HepG2 (cell line): ENCODE measurements around the gene IFITM10. TPM values are rescaled to one million over a fixed set of nuclear protein-coding genes. Genes with fewer than 3 reads are reported as not detected.

Experiments used
- ARNTL ChIP-seq: sonication (generic); formaldehyde crosslinking; IDR thresholded peaks from 2 replicates; pipeline ENCODE4 v1.4.0; 2020; ENCODE audit warnings: mild to moderate bottlenecking, missing genetic modification reagents
- GMEB2 ChIP-seq: IDR thresholded peaks from 2 replicates; pipeline ENCODE4 v1.6.1; 2016; ENCODE audit warnings: missing biosample characterization, missing genetic modification reagents, low read depth
- HIVEP1 ChIP-seq: sonication (generic); formaldehyde crosslinking; IDR thresholded peaks from 2 replicates; pipeline ENCODE4 v1.4.0; 2020; ENCODE audit warnings: mild to moderate bottlenecking, missing genetic modification reagents
- HNRNPUL1 ChIP-seq: fragments of 200-400 bp; formaldehyde crosslinking; IDR thresholded peaks from 2 replicates; pipeline ENCODE4 v1.6.1; 2017; ENCODE audit warnings: low read depth, mild to moderate bottlenecking, low read length, moderate library complexity
- HOXA7 ChIP-seq: sonication (generic); formaldehyde crosslinking; IDR thresholded peaks from 2 replicates; pipeline ENCODE4 v1.8.1; 2022; ENCODE audit warnings: mild to moderate bottlenecking, missing genetic modification reagents, moderate library complexity
- KDM3A ChIP-seq: IDR thresholded peaks from 2 replicates; pipeline ENCODE4 v1.6.1; 2018; ENCODE audit warnings: low read depth, missing compliant biosample characterization
- KLF6 ChIP-seq: IDR thresholded peaks from 2 replicates; pipeline ENCODE4 v1.8.0; 2016; ENCODE audit warnings: missing biosample characterization, missing genetic modification reagents
- NRL ChIP-seq: sonication (generic); formaldehyde crosslinking; IDR thresholded peaks from 2 replicates; pipeline ENCODE4 v1.5.0; 2020; ENCODE audit warnings: missing genetic modification reagents, mild to moderate bottlenecking, moderate library complexity, borderline replicate concordance
- REPIN1 ChIP-seq: sonication (generic); formaldehyde crosslinking; IDR thresholded peaks from 2 replicates; pipeline ENCODE4 v1.8.0; 2022; ENCODE audit warnings: missing genetic modification reagents, low read depth, mild to moderate bottlenecking, borderline replicate concordance
- SIN3A ChIP-seq: IDR thresholded peaks from 2 replicates; pipeline ENCODE4 v1.6.1; 2011; ENCODE audit warnings: low read depth, mild to moderate bottlenecking, control low read depth, low read length, borderline replicate concordance
- SP5 ChIP-seq: IDR thresholded peaks from 2 replicates; pipeline ENCODE4 v1.6.1; 2016; ENCODE audit warnings: low read depth, borderline replicate concordance
- U2AF2 ChIP-seq: fragments of 200-400 bp; formaldehyde crosslinking; IDR thresholded peaks from 2 replicates; pipeline ENCODE4 v1.6.1; 2017; ENCODE audit warnings: low read depth, mild to moderate bottlenecking, low read length
- YEATS4 ChIP-seq: sonication (generic); formaldehyde crosslinking; IDR thresholded peaks from 2 replicates; pipeline ENCODE4 v1.4.0; 2020; ENCODE audit warnings: missing genetic modification reagents, borderline replicate concordance
- ZFY ChIP-seq: sonication (generic); formaldehyde crosslinking; IDR thresholded peaks from 2 replicates; pipeline ENCODE4 v1.4.0; 2020; ENCODE audit warnings: missing genetic modification reagents
- ZNF501 ChIP-seq: sonication (generic); formaldehyde crosslinking; IDR thresholded peaks from 2 replicates; pipeline ENCODE4 v1.5.1; 2020; ENCODE audit warnings: mild to moderate bottlenecking, moderate library complexity, missing genetic modification reagents
- ZNF605 ChIP-seq: sonication (generic); formaldehyde crosslinking; IDR thresholded peaks from 2 replicates; pipeline ENCODE4 v1.8.0; 2022; ENCODE audit warnings: mild to moderate bottlenecking, missing genetic modification reagents
- ZSCAN21 ChIP-seq: sonication (generic); formaldehyde crosslinking; IDR thresholded peaks from 2 replicates; pipeline ENCODE4 v1.8.0; 2022; ENCODE audit warnings: mild to moderate bottlenecking, missing genetic modification reagents, moderate library complexity, borderline replicate concordance
- polyA plus RNA-seq, 8 experiments: library from polyadenylated mRNA; depleted of rRNA in 3 of 8; stranded (reverse) in 7 of 8; unstranded in 1 of 8; fragments of >200 nt; fragmentation: Illumina TruSeq in 4 of 8; extraction: Trizol in 4 of 8; gene quantifications; 2 replicates each; pipeline versions ENCODE4 v1.2.1 to v1.2.3, GENCODE V29; 2011 to 2016; ENCODE audit warnings: low read depth in 4 of 8, missing spikeins in 1 of 8, mixed read lengths in 1 of 8; ENCODE audit not compliant: insufficient read depth in 1 of 8
- total RNA-seq, 5 experiments: library from RNA; depleted of rRNA; stranded (reverse); fragments of >200 nt; fragmentation: Illumina TruSeq; extraction: Trizol; gene quantifications; 2 replicates each; pipeline ENCODE4 v1.2.3, GENCODE V29; 2016; ENCODE audit warnings: low read depth in 1 of 5
- TF ChIP-seq, protein P1 (sequence below): sonication (generic); formaldehyde crosslinking; conservative IDR thresholded peaks from 2 replicates; pipeline ENCODE4 v1.8.1; 2023; ENCODE audit warnings: missing genetic modification reagents
- TF ChIP-seq, protein P2 (sequence below): sonication (generic); formaldehyde crosslinking; IDR thresholded peaks from 2 replicates; pipeline ENCODE4 v1.9.0; 2021; ENCODE audit warnings: missing genetic modification reagents, mild to moderate bottlenecking, borderline replicate concordance
- TF ChIP-seq, protein P3 (sequence below): sonication (generic); formaldehyde crosslinking; IDR thresholded peaks from 2 replicates; pipeline ENCODE4 v1.5.0; 2020; ENCODE audit warnings: missing genetic modification reagents, mild to moderate bottlenecking, borderline replicate concordance
- TF ChIP-seq, protein P4 (sequence below): sonication (generic); formaldehyde crosslinking; IDR thresholded peaks from 2 replicates; pipeline ENCODE4 v1.5.0; 2020; ENCODE audit warnings: missing genetic modification reagents
- TF ChIP-seq, protein P5 (sequence below): IDR thresholded peaks from 2 replicates; pipeline ENCODE4 v1.6.1; 2016; ENCODE audit warnings: low read depth, borderline replicate concordance

The IFITM10 gene
- total and polyA plus RNA-seq, 2 of the 13 experiments (the other 11 are each of a cell fraction or from before 2014, with no cell fraction given): 0.09 to 0.13 TPM

DNA sequence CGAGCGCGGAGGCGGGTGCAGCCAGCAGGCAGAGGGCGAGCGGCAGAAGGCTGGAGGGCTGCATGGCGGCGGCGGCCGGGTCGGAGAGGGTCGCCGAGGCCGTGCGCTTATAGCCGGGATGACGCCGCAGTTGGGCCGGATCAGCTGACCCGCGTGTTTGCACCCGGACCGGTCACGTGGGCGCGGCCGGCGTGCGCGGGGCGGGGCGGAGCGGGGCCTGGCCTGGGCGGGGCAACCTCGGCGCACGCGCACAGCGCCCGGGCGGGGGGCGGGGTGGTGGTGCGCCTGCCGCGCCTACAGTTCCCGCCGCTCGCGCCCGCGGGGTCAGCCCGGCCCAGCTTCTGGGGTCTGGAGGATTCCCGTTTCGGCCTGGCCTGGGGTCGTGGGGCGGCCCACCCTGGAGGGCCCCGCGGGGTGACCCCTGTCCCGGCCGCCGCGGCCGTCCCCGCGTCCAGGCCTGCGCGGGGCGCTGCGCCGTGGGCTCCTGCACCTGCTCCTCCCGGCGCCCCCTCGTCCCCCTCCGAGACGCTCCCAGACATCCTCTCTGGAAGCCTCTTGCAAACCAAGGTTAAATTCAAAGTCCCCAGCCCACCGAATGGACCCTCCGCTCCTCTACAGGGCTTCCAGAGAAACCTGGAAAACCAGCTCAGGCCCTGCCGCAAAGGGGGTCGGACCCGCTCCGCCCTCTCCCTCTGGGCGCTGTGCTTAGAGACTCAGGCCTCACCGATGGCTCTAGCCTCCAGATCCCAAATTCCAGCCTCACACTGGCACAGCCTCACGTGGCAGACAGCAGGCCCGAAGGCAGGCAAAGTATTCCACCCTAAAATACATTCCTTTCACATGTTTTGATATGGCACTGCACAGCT, 13.6 kb upstream of the IFITM10 start, which contains the start of gene CTSD (continued):
- TF ChIP-seq ARNTL (CRISPR knock-in tag) (0 out of 2 replicates have a peak, but pooled peaks have one; percentile 58), ZSCAN21 (CRISPR knock-in tag) (0 out of 2 replicates have a peak, but pooled peaks have one; percentile 58), HIVEP1 (CRISPR knock-in tag) (0 out of 2 replicates have a peak, but pooled peaks have one; percentile 30), U2AF2 (no peak), ZNF501 (peak; percentile 81; the same call in 1 of the 2 replicates), ZFY (CRISPR knock-in tag) (peak; percentile 72), KLF6 (CRISPR knock-in tag) (no peak), HNRNPUL1 (no peak), KDM3A (no peak), HOXA7 (CRISPR knock-in tag) (no peak), ZNF605 (CRISPR knock-in tag) (no peak), REPIN1 (CRISPR knock-in tag) (0 out of 2 replicates have a peak, but pooled peaks have one; percentile 57), SP5 (peak; percentile 57; the same call in 1 of the 2 replicates), YEATS4 (CRISPR knock-in tag) (no peak), GMEB2 (0 out of 2 replicates have a peak, but pooled peaks have one; percentile 32), NRL (CRISPR knock-in tag) (peak; percentile 24; the same call in 1 of the 2 replicates), SIN3A (no peak)
- TF ChIP-seq, protein P1, sequence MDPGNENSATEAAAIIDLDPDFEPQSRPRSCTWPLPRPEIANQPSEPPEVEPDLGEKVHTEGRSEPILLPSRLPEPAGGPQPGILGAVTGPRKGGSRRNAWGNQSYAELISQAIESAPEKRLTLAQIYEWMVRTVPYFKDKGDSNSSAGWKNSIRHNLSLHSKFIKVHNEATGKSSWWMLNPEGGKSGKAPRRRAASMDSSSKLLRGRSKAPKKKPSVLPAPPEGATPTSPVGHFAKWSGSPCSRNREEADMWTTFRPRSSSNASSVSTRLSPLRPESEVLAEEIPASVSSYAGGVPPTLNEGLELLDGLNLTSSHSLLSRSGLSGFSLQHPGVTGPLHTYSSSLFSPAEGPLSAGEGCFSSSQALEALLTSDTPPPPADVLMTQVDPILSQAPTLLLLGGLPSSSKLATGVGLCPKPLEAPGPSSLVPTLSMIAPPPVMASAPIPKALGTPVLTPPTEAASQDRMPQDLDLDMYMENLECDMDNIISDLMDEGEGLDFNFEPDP: no peak
- TF ChIP-seq, protein P2, sequence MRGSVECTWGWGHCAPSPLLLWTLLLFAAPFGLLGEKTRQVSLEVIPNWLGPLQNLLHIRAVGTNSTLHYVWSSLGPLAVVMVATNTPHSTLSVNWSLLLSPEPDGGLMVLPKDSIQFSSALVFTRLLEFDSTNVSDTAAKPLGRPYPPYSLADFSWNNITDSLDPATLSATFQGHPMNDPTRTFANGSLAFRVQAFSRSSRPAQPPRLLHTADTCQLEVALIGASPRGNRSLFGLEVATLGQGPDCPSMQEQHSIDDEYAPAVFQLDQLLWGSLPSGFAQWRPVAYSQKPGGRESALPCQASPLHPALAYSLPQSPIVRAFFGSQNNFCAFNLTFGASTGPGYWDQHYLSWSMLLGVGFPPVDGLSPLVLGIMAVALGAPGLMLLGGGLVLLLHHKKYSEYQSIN (CRISPR knock-in tag): no peak
- TF ChIP-seq, protein P3, sequence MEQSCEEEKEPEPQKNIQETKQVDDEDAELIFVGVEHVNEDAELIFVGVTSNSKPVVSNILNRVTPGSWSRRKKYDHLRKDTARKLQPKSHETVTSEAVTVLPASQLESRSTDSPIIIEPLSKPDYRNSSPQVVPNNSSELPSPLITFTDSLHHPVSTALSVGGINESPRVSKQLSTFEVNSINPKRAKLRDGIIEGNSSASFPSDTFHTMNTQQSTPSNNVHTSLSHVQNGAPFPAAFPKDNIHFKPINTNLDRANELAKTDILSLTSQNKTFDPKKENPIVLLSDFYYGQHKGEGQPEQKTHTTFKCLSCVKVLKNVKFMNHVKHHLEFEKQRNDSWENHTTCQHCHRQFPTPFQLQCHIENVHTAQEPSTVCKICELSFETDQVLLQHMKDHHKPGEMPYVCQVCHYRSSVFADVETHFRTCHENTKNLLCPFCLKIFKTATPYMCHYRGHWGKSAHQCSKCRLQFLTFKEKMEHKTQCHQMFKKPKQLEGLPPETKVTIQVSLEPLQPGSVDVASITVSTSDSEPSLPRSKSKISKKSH (CRISPR knock-in tag): no peak
- TF ChIP-seq, protein P4, sequence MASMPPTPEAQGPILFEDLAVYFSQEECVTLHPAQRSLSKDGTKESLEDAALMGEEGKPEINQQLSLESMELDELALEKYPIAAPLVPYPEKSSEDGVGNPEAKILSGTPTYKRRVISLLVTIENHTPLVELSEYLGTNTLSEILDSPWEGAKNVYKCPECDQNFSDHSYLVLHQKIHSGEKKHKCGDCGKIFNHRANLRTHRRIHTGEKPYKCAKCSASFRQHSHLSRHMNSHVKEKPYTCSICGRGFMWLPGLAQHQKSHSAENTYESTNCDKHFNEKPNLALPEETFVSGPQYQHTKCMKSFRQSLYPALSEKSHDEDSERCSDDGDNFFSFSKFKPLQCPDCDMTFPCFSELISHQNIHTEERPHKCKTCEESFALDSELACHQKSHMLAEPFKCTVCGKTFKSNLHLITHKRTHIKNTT (CRISPR knock-in tag): no peak
- TF ChIP-seq, protein P5, sequence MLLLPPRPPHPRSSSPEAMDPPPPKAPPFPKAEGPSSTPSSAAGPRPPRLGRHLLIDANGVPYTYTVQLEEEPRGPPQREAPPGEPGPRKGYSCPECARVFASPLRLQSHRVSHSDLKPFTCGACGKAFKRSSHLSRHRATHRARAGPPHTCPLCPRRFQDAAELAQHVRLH: no peak
